Panc1 (cell line): Measurements from ENCODE around the gene LRRFIP1. TPM values are rescaled to one million over a fixed set of nuclear protein-coding genes. Genes with fewer than 3 reads are reported as not detected.

ENCODE experiments used
- ATAC-seq: fragments of 200-7000 bp; cut with Tn5 transposase; 2 replicates; pipeline ENCODE4 v1.9.1; 2020; ENCODE audit warnings: mild to moderate bottlenecking, moderate library complexity
- BruUV-seq: library from RNA; stranded (reverse); fragments of 400-500 nt; replicated peaks from 2 replicates; lab custom pipeline; 2021; lab: Mats Ljungman, UMichigan
- CTCF ChIA-PET: fragments of 300-600 bp; sonication (Branson Sonifier 250); formaldehyde crosslinking; loops from one replicate; lab custom pipeline; 2022; ENCODE audit warnings: antibody characterized with exemption; lab: Charles Lee
- POLR2A ChIA-PET: fragments of 300-600 bp; sonication (Branson Sonifier 250); formaldehyde crosslinking; loops from one replicate; lab custom pipeline; 2022; ENCODE audit warnings: antibody characterized with exemption; lab: Charles Lee
- DNase-seq: peaks from one replicate; pipeline ENCODE4 v3.0.0-alpha.2; 2010; ENCODE audit warnings: low read depth, low spot score
- H3K27ac ChIP-seq: 2 replicates; pipeline ENCODE4 v1.5.1; 2011; ENCODE audit warnings: mild to moderate bottlenecking, low read length, inconsistent platforms
- H3K27me3 ChIP-seq: fragments of 200-500 bp; sonication (Bioruptor generic); 2 replicates; pipeline ENCODE4 v1.6.0; 2014; ENCODE audit warnings: low read length, inconsistent platforms; ENCODE audit not compliant: control insufficient read depth, insufficient read depth
- H3K36me3 ChIP-seq: fragments of 200-500 bp; sonication (Bioruptor generic); 2 replicates; pipeline ENCODE4 v1.5.1; 2014; ENCODE audit warnings: inconsistent platforms, mild to moderate bottlenecking, low read length, moderate library complexity; ENCODE audit not compliant: control insufficient read depth, insufficient read depth
- H3K4me1 ChIP-seq: 2 replicates; pipeline ENCODE4 v1.5.1; 2011; ENCODE audit warnings: inconsistent platforms, mild to moderate bottlenecking, low read length, moderate library complexity; ENCODE audit not compliant: control insufficient read depth, insufficient read depth
- H3K4me3 ChIP-seq, 2 experiments: 2 replicates each; pipeline ENCODE4 v1.5.1; 2011 to 2012; ENCODE audit warnings: low read depth in 2 of 2, low read length in 2 of 2, mild to moderate bottlenecking in 2 of 2, inconsistent platforms in 1 of 2, moderate library complexity in 1 of 2
- H3K9me3 ChIP-seq: fragments of 200-500 bp; sonication (Bioruptor generic); 2 replicates; pipeline ENCODE4 v1.5.1; 2014; ENCODE audit warnings: low read depth, mild to moderate bottlenecking, inconsistent platforms, low read length, moderate library complexity; ENCODE audit not compliant: control insufficient read depth, insufficient read depth
- CTCF ChIP-seq: fragments of 450-650 bp; IDR thresholded peaks from 2 replicates; pipeline ENCODE4 v1.5.1; 2017; ENCODE audit warnings: mild to moderate bottlenecking
- POLR2AphosphoS5 ChIP-seq: IDR thresholded peaks from 2 replicates; pipeline ENCODE4 v1.6.1; 2012; ENCODE audit warnings: mild to moderate bottlenecking, low read depth, low read length, moderate library complexity
- REST ChIP-seq, 2 experiments: IDR thresholded peaks; 2 replicates each; pipeline ENCODE4 v1.6.1; 2011 to 2012; ENCODE audit warnings: low read depth in 2 of 2, control low read depth in 1 of 2, low read length in 1 of 2, mild to moderate bottlenecking in 1 of 2, moderate library complexity in 1 of 2; ENCODE audit not compliant: insufficient read depth in 1 of 2
- SIN3A ChIP-seq: IDR thresholded peaks from 2 replicates; pipeline ENCODE4 v1.6.1; 2012; ENCODE audit warnings: low read depth, mild to moderate bottlenecking, low read length, moderate library complexity, borderline replicate concordance; ENCODE audit not compliant: insufficient read depth
- TCF7L2 ChIP-seq: IDR thresholded peaks from 2 replicates; pipeline ENCODE4 v1.6.1; 2011; ENCODE audit warnings: mild to moderate bottlenecking, low read depth, low read length, inconsistent platforms
- in situ Hi-C: cut with HindIII; loops from 2 replicates; pipeline ENCODE4 v1.10.0; 2016; ENCODE audit warnings: low sequenced_read_pairs, low pct_unique_long_range_greater_than_20kb
- intact Hi-C: fragments of 100-400 bp; cut with micrococcal nuclease; formaldehyde crosslinking; loops from one replicate; pipeline ENCODE4 v1.10.0; 2022; ENCODE audit not compliant: unreplicated experiment
- total RNA-seq: library from RNA; stranded (reverse); gene quantifications from one replicate; pipeline ENCODE4 v1.2.1, GENCODE V29; 2021; ENCODE audit not compliant: unreplicated experiment

The LRRFIP1 gene
- total RNA-seq, 1 experiment from 2014 or later: 121 TPM

GRCh38 chr2:237816531-237816930, 189.1 kb downstream of the LRRFIP1 start:
- in situ Hi-C loops (no loop called here), intact Hi-C loops (no loop called here)
- Histone ChIP-seq H3K4me3 (no peak overlapping the region), H3K9me3 (no peaks in the 10 kb centered on the region), H3K27ac (no peak overlapping the region), H3K27me3 (peaks cover 9% of the 10 kb centered on the region; the same call in 1 of the 2 replicates), H3K36me3 (no peaks in the 10 kb centered on the region), H3K4me1 (no peaks in the 10 kb centered on the region)
- BruUV-seq: no TSS peak
- POLR2A ChIA-PET: no interaction called here
- ATAC-seq: no peak
- no peak for DNase-seq
- no peak for TF ChIP-seq SIN3A
- no peak for TF ChIP-seq REST (IDR thresholded peaks at IDR 0.05; ENCODE audit: insufficient read depth in 1 of 2, low read depth in 2 of 2, low read length in 1 of 2)
- TF ChIP-seq TCF7L2: no peak
- no peak for TF ChIP-seq POLR2AphosphoS5
- no peak for TF ChIP-seq CTCF
- CTCF ChIA-PET: no interaction called here

- ChIA-PET POLR2A (no interaction called here), CTCF (no interaction called here)
- Histone ChIP-seq H3K27ac (no peak overlapping the region), H3K36me3 (no peaks in the 10 kb centered on the region), H3K4me3 (no peak overlapping the region), H3K9me3 (no peaks in the 10 kb centered on the region), H3K4me1 (no peaks in the 10 kb centered on the region), H3K27me3 (peaks cover 4% of the 10 kb centered on the region; the same call in 1 of the 2 replicates)
- no peak for ATAC-seq
- TF ChIP-seq SIN3A: no peak
- no peak for TF ChIP-seq TCF7L2
- no peak for TF ChIP-seq REST (IDR thresholded peaks at IDR 0.05; ENCODE audit: insufficient read depth in 1 of 2, low read depth in 2 of 2, low read length in 1 of 2)
- no peak for TF ChIP-seq POLR2AphosphoS5
- no peak for TF ChIP-seq CTCF
- in situ Hi-C loops: no loop called here
- DNase-seq: no peak
- intact Hi-C loops: no loop called here
- no TSS peak for BruUV-seq
These were observed 190.7 kb downstream of the LRRFIP1 start for GRCh38 chr2:237818066-237818473.
